ENCODE results near the gene DNMT3B. TPM values are rescaled to one million over a fixed set of nuclear protein-coding genes. Genes with fewer than 3 reads are reported as not detected.
"Not testable (repeated sequence)": the region's sequence is repeated elsewhere in the genome, so short reads cannot be mapped to it uniquely, and the experiment has no call there.

The DNMT3B gene
- total and polyA plus RNA-seq, 12 donors: 0.12 to 2.0 (median 0.87) TPM; not detected in 1

GRCh38 chr20:32761417-32761830, 761 bp upstream of the DNMT3B start:
- Histone ChIP-seq H3K27ac (no peak overlapping the region), H3K4me1 (replicated peaks in 1 of 2) (peaks cover 14% of the 10 kb centered on the region in 2 donors), H3K36me3 (replicated peaks in 1 of 2) (no peaks in the 10 kb centered on the region), H3K9me3 (replicated peaks in 1 of 3) (no peaks in the 10 kb centered on the region), H3K4me3 (peak overlapping the region in 1 of 4 donors; percentile 100), H3K27me3 (no peaks in the 10 kb centered on the region)
- intact Hi-C loops (cut with DNase I): no loop called here
- no peak for DNase-seq
- TF ChIP-seq CTCF (IDR thresholded peaks at IDR 0.05): no peak
- no peak for TF ChIP-seq POLR2A (IDR thresholded peaks at IDR 0.05)
- 43 to 55% (median 45%) methylated on average over 5 to 6 of the region's 6 CpGs for WGBS, 4 donors

GRCh38 chr20:32762754-32763201, 593 bp downstream of the DNMT3B start:
- DNase-seq: peak in 3 of 7 donors; percentile 18 to 27 (median 26)

GRCh38 chr20:32763202-32764004, 1.2 kb downstream of the DNMT3B start:
- no peak for DNase-seq
- Histone ChIP-seq H3K4me3 (peak overlapping the region in 3 of 4 donors; percentile 56 to 100 (median 91)), H3K36me3 (replicated peaks in 1 of 2) (no peaks in the 10 kb centered on the region), H3K27ac (no peak overlapping the region), H3K4me1 (replicated peaks in 1 of 2) (peaks cover 14% of the 10 kb centered on the region in 2 donors), H3K27me3 (no peaks in the 10 kb centered on the region), H3K9me3 (replicated peaks in 1 of 3) (no peaks in the 10 kb centered on the region)
- TF ChIP-seq CTCF (IDR thresholded peaks at IDR 0.05) (no peak), POLR2A (IDR thresholded peaks at IDR 0.05) (no peak)
- 27 to 45% (median 36%) methylated on average over 13 to 40 of the region's 40 CpGs for WGBS, 4 donors
- intact Hi-C loops (cut with DNase I): no loop called here

More at GRCh38 chr20:32762754-32763201, 593 bp downstream of the DNMT3B start:
- H3K36me3 ChIP-seq (replicated peaks in 1 of 2): no peaks in the 10 kb centered on the region
- TF ChIP-seq POLR2A (IDR thresholded peaks at IDR 0.05): no peak
- H3K27me3 ChIP-seq: no peaks in the 10 kb centered on the region
- 0 to 1% (median 0%) methylated on average over 2 to 30 of the region's 30 CpGs for WGBS, 4 donors
- intact Hi-C loops (cut with DNase I): no loop called here
- no peak overlapping the region for H3K27ac ChIP-seq
- peak overlapping the region; percentile 56 to 100 (median 88) for H3K4me3 ChIP-seq
- no peaks in the 10 kb centered on the region for H3K9me3 ChIP-seq (replicated peaks in 1 of 3)
- peaks cover 14% of the 10 kb centered on the region in 2 donors for H3K4me1 ChIP-seq (replicated peaks in 1 of 2)

GRCh38 chr20:32764005-32764960, 2.1 kb downstream of the DNMT3B start:
- TF ChIP-seq CTCF (IDR thresholded peaks at IDR 0.05): no peak
- no peak for TF ChIP-seq POLR2A (IDR thresholded peaks at IDR 0.05)
- DNase-seq: no peak
- Histone ChIP-seq H3K27ac (no peak overlapping the region), H3K27me3 (no peaks in the 10 kb centered on the region), H3K4me3 (no peak overlapping the region), H3K36me3 (replicated peaks in 1 of 2) (no peaks in the 10 kb centered on the region), H3K9me3 (replicated peaks in 1 of 3) (no peaks in the 10 kb centered on the region), H3K4me1 (replicated peaks in 1 of 2) (peaks cover 14% of the 10 kb centered on the region in 2 donors)
- 68 to 76% (median 70%) methylated on average over 16 to 17 of the region's 17 CpGs for WGBS, 4 donors
- intact Hi-C loops (cut with DNase I): no loop called here

- DNase-seq; intact Hi-C loops (cut with DNase I); H3K27ac ChIP-seq; H3K36me3 ChIP-seq (replicated peaks in 1 of 2); H3K27me3 ChIP-seq; H3K4me3 ChIP-seq; H3K9me3 ChIP-seq (replicated peaks in 1 of 3): not testable (repeated sequence)
- WGBS, 4 donors: 86 to 91% (median 91%) methylated on average over 17 of the region's 17 CpGs
- peaks cover 14% of the 10 kb centered on the region in 2 donors for H3K4me1 ChIP-seq (replicated peaks in 1 of 2)
Observed at GRCh38 chr20:32765230-32765875, 3.2 kb downstream of the DNMT3B start.

Measured in adrenal gland (tissue), 12 donors.